Occipital lobe (tissue), 2 donors: Measurements from ENCODE around the gene NET1. TPM values are rescaled to one million over a fixed set of nuclear protein-coding genes. Genes with fewer than 3 reads are reported as not detected.
A peak's percentile ranks its signal among the peaks of the same experiment; 100 is the strongest.
"Not testable (repeated sequence)": the region's sequence is repeated elsewhere in the genome, so short reads cannot be mapped to it uniquely, and the experiment has no call there.

Source experiments
- DNase-seq: peaks from one replicate; lab custom pipeline; 2025; lab: John Stamatoyannopoulos, UW
- total RNA-seq: library from RNA; depleted of rRNA; stranded (reverse); fragments of >200 nt; gene quantifications from one replicate; pipeline ENCODE4 v1.2.3, GENCODE V29; 2014

The NET1 gene, protein sequence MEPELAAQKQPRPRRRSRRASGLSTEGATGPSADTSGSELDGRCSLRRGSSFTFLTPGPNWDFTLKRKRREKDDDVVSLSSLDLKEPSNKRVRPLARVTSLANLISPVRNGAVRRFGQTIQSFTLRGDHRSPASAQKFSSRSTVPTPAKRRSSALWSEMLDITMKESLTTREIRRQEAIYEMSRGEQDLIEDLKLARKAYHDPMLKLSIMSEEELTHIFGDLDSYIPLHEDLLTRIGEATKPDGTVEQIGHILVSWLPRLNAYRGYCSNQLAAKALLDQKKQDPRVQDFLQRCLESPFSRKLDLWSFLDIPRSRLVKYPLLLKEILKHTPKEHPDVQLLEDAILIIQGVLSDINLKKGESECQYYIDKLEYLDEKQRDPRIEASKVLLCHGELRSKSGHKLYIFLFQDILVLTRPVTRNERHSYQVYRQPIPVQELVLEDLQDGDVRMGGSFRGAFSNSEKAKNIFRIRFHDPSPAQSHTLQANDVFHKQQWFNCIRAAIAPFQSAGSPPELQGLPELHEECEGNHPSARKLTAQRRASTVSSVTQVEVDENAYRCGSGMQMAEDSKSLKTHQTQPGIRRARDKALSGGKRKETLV
- 23.6 TPM for total RNA-seq

GRCh38 chr10:5412277-5412941, at the start of gene NET1:
Gene NET1 (plus strand): TSS chr10:5412557. CDS start chr10:5412693, 136 bp downstream.
- DNase-seq = peak; percentile 91

DNA sequence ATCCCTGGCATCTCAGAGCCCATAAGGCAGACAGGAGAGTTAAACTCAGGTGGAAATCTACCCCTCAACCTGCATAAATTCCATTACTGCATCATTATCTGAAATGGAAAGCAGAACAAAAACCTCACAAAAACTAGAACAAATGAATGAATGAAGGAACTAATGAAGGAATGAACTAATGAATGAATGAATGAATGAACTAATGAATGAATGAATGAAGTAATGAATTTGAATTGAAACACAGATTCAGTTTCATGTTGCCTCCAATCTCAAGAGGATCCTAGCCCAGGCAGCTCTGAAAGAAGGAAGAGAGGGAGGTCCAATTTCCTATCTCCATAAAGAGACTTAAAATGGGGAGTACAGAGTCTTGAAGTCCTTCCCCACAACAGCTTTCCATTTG, 49.5 kb upstream of the NET1 start:
- no peak for DNase-seq

GRCh38 chr10:5364374-5364773, 48.0 kb upstream of the NET1 start:
- DNase-seq = no peak

DNA sequence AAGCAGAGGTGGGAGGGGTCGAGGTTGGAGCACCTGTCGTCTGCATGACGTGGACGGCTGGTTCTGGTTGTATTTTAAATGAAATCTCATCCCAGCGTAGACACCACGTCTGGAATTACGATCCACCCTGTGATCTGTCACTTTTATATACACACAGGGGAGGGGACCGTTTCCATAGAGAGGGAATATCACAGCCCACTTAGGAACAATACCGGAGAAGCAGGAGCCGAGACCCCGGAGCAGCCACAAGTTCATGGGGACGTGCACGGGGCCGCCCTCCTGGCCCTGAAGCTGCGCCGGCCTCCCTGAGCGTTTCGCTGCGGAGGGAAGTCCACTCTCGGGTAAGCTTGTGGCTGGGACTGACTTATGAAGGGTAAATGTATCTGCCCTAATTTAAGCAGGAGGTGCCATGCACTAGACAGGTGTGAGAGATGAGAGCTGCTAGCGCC, 47.4 kb upstream of the NET1 start, which contains the start of gene UCN3:
Gene UCN3 (plus strand): TSS at position 77 of the 449 bp plus-strand sequence. CDS start 8,755 bp downstream, outside the sequence.
- no peak for DNase-seq

- no peak for DNase-seq
These were observed 46.4 kb upstream of the NET1 start for GRCh38 chr10:5365928-5366327.

GRCh38 chr10:5369362-5370158, 42.8 kb upstream of the NET1 start:
- no peak for DNase-seq

GRCh38 chr10:5370493-5371352, 41.6 kb upstream of the NET1 start:
- DNase-seq = no peak

DNA sequence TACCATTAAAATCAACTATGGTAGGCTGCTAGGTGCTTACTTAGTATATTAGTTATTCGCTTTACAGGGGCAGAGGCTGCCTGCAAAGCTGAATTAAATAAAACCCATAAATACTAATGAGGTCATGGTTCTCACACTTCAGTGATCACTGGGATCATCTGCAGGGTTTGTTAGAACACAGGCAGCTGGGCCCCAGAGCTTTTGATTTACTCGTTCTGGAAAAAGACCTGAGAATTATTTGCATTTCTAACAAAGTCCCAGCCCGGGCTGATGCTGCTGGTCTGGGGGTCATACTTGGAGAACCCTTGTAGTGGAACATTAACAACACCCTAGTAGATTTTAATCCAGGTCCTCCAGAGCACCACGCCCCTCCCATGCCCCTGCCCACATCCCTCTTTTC, 39.0 kb upstream of the NET1 start:
- no peak for DNase-seq

DNA sequence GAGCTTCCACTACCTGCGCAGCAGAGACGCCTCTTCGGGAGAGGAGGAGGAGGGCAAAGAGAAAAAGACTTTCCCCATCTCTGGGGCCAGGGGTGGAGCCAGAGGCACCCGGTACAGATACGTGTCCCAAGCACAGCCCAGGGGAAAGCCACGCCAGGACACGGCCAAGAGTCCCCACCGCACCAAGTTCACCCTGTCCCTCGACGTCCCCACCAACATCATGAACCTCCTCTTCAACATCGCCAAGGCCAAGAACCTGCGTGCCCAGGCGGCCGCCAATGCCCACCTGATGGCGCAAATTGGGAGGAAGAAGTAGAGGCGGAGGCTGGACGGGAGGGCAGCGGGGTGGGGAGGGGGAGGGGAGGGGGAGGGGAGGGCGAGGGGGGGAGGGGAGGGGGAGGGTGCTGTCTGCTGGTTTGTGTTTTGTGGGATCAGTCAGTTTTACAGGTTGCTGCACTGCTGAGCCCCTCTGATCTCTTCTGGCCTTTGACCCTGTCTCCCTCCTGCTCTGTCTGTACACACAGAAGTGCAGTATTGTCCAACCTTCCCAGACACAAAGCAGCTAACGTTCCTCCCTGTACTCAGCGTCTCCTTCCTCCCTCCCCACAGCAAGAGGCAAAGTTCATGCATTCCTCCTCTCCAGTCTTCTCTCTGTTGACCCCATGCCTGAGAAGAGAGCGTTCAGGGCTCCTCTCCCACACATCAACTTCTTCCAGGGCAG, 38.3 kb upstream of the NET1 start:
- DNase-seq = no peak

- DNase-seq = no peak
These were observed 35.9 kb upstream of the NET1 start for GRCh38 chr10:5376450-5376849.

GRCh38 chr10:5379202-5379601, 33.2 kb upstream of the NET1 start:
- not testable (repeated sequence) for DNase-seq

DNA sequence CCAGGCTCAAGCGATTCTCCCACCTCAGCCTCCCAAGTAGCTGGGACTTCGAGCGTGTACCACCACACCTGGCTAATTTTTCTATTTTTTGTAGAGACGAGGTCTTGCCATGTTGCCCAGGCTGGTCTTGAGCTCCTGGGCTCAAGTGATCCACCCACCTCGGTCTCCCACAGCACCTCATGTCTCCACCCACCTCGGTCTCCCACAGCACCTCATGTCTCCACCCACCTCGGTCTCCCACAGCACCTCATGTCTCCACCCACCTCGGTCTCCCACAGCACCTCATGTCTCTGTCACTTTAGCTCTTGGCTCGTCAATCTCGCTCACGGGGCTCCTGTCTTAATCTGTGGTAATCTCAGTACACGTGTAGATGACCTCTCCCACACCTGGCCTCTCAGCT, 32.0 kb upstream of the NET1 start:
- DNase-seq = not testable (repeated sequence)

- DNase-seq = no peak
These were observed 31.2 kb upstream of the NET1 start for GRCh38 chr10:5381187-5381586.

DNA sequence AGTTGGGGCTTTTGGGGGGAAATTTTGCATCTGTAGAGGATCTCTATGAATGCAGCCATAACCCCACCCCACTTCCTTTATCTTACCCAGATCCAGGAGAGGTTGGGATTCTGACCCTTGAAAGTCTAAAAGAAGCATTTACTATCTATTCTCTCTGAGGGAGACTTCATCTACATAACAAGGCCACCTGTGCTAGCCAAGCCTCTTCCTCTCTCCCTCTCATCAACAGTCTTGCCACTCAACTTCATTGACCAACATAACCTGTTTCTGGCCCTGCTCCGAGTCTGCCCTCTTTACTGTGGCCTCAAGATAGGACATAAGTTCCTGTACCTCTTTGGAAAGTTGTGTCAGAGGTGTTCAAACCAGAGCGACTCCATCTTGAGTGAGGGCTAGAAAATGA, 27.1 kb upstream of the NET1 start:
- no peak for DNase-seq

- no peak for DNase-seq
These were observed 25.2 kb upstream of the NET1 start for GRCh38 chr10:5387169-5387568.

- DNase-seq = no peak
These were observed 21.7 kb upstream of the NET1 start for GRCh38 chr10:5390607-5391205.

- no peak for DNase-seq
These were observed 20.6 kb upstream of the NET1 start for GRCh38 chr10:5391790-5392189.

DNA sequence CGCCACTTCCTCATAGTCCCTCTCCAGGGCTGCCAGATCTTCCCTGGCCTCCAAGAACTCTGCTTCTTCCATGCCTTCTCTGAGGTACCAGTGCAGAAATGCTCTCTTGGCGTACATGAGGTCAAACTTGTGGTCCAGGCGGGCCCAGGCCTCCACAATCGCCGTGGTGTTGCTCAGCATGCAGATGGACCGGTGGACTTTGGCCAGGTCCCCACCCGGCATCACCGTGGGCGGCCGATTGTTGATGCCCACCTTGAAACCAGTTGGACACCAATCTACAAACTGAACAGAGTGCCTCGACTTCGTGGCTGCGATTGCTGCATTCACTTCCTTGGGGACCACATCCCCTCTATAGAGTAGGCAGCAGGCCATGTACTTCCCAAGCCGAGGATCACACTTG, 18.8 kb upstream of the NET1 start:
- no peak for DNase-seq

GRCh38 chr10:5395168-5395567, 17.2 kb upstream of the NET1 start:
- no peak for DNase-seq
